ENCODE results near the gene AGO3.

AGO3 gene

DNA sequence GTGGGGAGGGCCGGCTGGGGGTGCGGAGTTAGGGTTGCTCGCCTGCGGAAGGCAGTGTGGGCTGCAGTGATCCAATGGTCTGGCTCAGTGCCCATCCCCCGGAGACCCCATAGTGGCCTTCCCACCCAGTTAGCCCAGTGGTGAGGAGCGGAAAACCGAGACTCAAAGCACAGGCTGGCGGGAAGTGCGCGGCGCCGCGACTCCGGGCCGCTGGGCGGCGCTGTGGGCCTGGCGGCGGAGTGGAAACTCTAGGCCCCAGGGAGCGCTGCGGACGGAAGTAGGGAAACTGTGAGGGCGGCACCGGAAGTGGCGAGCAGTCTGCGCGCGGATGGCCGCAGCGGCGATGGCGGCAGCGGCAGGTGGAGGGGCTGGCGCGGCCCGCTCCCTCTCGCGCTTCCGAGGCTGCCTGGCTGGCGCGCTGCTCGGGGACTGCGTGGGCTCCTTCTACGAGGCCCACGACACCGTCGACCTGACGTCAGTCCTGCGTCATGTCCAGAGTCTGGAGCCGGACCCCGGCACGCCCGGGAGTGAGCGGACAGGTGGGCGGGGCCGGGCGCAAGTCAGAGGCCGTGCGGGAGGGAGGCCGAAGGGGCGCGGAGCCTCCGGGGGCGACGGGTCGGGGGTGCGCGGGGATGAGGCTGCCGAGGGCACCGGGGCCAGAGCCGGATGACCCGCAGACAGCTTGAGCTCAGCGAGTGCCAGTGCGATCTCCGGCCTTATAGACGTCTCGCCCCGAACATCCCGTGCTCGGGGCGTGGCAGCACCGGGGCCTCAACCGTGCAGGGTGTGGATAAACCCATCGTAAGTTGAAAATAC lies 157.9 kb downstream of the AGO3 start, which contains the start of gene ADPRS:
Gene ADPRS (plus strand): TSS at position 316 of the 816 bp plus-strand sequence. CDS start 13 bp downstream, at position 329.
- peaks cover 32 to 39% (median 35%) of the 10 kb centered on the region in 11 experiments for H3K36me3 ChIP-seq
- H4K20me1 ChIP-seq: peaks cover 25 to 43% (median 32%) of the 10 kb centered on the region in 11 experiments; a peak in 19 of 22 replicates
- H3K27ac ChIP-seq: peak within 1 kb of the TSS; percentile 77 to 93 (median 89)
- H3K9me3 ChIP-seq (replicated peaks in 1 of 11): no peaks in the 10 kb centered on the region
- no peak for TF ChIP-seq Cebpa-rat (IDR thresholded peaks at IDR 0.05)
- H3K4me1 ChIP-seq: peaks cover 64 to 90% (median 79%) of the 10 kb centered on the region in 10 experiments
- H3K27me3 ChIP-seq: peaks cover 0 to 15% (median 3%) of the 10 kb centered on the region in 11 experiments; a peak in 9 of 22 replicates
- H3K9ac ChIP-seq: peak within 1 kb of the TSS; percentile 86 to 93 (median 89)
- H3K4me3 ChIP-seq: peak within 1 kb of the TSS; percentile 76 to 99 (median 96)
- peak within 1 kb of the TSS; percentile 85 to 99 (median 94) for H3K4me2 ChIP-seq

DNA sequence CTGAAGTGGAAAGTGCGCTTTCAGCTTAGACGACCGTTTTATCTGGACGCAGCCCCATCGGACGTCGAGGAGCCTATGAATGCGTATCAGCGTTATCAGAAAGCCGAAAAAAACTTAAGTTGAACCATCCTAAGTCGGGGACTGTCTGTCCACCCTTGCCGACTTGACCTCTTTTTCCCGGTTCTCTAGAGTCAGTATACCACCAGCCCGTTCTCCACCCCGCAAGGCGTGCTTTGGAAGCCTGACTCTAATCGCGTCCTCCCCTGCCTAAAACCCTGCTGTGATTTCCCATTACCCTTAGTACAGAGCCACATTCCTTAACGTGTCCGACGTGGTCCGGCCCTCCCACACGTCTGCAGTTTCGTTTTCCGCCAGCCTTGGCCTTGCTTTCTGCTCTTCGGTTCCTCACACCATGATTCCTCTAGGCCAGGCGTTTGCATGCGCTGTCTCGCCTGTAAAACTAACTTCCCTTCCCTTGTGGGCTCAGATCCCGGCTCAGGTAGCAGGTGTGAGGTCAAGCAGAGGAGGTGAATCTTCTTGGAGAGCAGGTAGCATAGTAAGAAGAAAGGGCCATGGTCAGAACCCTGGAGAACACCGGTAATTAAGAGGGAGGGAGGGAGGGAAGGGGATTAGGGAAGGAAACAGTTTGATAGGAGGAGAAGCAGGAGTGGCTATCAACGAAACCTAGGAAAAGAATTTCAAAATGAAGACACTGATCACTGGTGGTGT lies 158.7 kb downstream of the AGO3 start:
- peaks cover 0 to 7% (median 3%) of the 10 kb centered on the region in 11 experiments; a peak in 8 of 22 replicates for H3K27me3 ChIP-seq
- H3K27ac ChIP-seq: peak overlapping the region; percentile 77 to 93 (median 89); a peak in 21 of 22 replicates
- peak overlapping the region; percentile 76 to 99 (median 96) for H3K4me3 ChIP-seq
- peaks cover 34 to 46% (median 40%) of the 10 kb centered on the region in 11 experiments for H3K36me3 ChIP-seq
- H3K4me2 ChIP-seq: peak overlapping the region; percentile 85 to 99 (median 94)
- peak overlapping the region; percentile 86 to 93 (median 89) for H3K9ac ChIP-seq
- H3K9me3 ChIP-seq (replicated peaks in 1 of 11): no peaks in the 10 kb centered on the region
- no peak for TF ChIP-seq Cebpa-rat (IDR thresholded peaks at IDR 0.05)
- peaks cover 33 to 51% (median 40%) of the 10 kb centered on the region in 11 experiments; a peak in 19 of 22 replicates for H4K20me1 ChIP-seq
- H3K4me1 ChIP-seq: peaks cover 66 to 90% (median 79%) of the 10 kb centered on the region in 10 experiments

DNA sequence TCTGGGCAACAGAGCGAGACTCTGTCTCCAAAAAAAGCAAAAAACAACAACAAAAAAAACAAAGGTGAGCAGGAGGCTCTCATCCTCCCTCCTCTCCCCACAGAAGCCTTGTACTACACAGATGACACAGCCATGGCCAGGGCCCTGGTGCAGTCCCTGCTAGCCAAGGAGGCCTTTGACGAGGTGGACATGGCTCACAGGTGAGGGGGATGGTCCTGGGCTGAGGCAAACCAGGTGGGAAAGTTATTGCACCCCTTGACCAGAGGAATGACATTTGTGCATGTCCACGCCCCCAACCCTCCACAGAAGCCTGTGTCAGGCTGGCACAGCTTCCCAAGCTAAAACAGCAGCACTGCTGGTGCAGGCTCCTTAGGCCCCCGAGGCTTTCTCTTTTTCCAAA lies 160.2 kb downstream of the AGO3 start:
- peaks cover 78 to 92% (median 89%) of the 10 kb centered on the region in 10 experiments for H3K4me1 ChIP-seq
- no peaks in the 10 kb centered on the region for H3K27me3 ChIP-seq
- peak overlapping the region; percentile 85 to 99 (median 94) for H3K4me2 ChIP-seq
- no peaks in the 10 kb centered on the region for H3K9me3 ChIP-seq (replicated peaks in 1 of 11)
- H3K4me3 ChIP-seq: no peak overlapping the region
- peak overlapping the region in 2 of 11 experiments; percentile 9 to 81; a peak in 3 of 22 replicates for H3K27ac ChIP-seq
- H3K9ac ChIP-seq: peak overlapping the region in 9 of 11 experiments; percentile 7 to 92 (median 72); a peak in 10 of 22 replicates
- TF ChIP-seq Cebpa-rat (IDR thresholded peaks at IDR 0.05): no peak
- peaks cover 42 to 56% (median 52%) of the 10 kb centered on the region in 11 experiments for H3K36me3 ChIP-seq
- peaks cover 38 to 62% (median 49%) of the 10 kb centered on the region in 11 experiments; a peak in 19 of 22 replicates for H4K20me1 ChIP-seq

DNA sequence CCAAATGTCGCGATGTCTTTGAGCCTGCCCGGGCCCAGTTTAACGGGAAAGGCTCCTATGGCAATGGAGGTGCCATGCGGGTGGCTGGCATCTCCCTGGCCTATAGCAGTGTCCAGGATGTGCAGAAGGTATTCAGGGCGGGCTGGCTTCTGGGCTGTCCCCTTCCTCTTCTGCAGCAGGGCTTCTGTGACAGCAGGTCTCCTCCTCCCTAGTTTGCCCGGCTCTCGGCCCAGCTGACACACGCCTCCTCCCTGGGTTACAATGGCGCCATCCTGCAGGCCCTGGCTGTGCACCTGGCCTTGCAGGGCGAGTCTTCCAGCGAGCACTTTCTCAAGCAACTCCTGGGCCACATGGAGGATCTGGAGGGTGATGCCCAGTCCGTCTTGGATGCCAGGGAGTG lies 160.8 kb downstream of the AGO3 start:
- H3K4me1 ChIP-seq: peaks cover 84 to 93% (median 90%) of the 10 kb centered on the region in 10 experiments
- no peak for TF ChIP-seq Cebpa-rat (IDR thresholded peaks at IDR 0.05)
- no peaks in the 10 kb centered on the region for H3K27me3 ChIP-seq
- H3K4me2 ChIP-seq: peak overlapping the region; percentile 85 to 99 (median 94); a peak in 21 of 22 replicates
- no peaks in the 10 kb centered on the region for H3K9me3 ChIP-seq (replicated peaks in 1 of 11)
- peak overlapping the region in 4 of 11 experiments; percentile 9 to 81 (median 80); a peak in 5 of 22 replicates for H3K27ac ChIP-seq
- H3K9ac ChIP-seq: peak overlapping the region; percentile 7 to 92 (median 72); a peak in 13 of 22 replicates
- peaks cover 38 to 66% (median 49%) of the 10 kb centered on the region in 11 experiments; a peak in 19 of 22 replicates for H4K20me1 ChIP-seq
- no peak overlapping the region for H3K4me3 ChIP-seq
- H3K36me3 ChIP-seq: peaks cover 42 to 58% (median 55%) of the 10 kb centered on the region in 11 experiments

DNA sequence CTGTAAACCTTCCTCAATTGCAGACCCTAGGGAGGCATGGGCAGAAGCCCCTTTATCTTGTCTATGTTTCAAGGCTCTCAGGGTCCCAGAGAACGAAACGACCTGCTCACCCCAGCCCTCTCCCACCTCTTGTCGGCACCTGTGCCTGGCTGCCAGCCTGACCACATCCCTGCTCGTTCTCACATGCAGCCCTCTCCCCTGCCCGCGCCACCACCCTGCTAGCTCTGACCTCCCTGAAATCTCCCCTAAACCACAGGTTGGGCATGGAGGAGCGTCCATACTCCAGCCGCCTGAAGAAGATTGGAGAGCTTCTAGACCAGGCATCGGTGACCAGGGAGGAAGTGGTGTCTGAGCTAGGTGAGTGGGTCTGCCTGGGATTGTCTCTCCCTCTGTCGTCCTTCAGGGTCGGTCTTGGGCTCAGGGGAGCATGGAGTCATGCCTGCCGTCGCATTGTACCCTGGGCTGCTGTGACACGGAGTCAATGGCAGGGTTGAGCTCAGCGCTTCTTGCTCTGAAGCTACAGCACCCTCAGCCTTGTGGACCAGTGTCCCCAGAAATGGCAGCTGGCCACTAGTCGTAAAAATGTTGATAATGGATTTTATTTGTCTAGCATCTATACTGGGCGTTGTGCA lies 161.4 kb downstream of the AGO3 start:
- Histone ChIP-seq H3K27ac (peak overlapping the region in 8 of 11 experiments; percentile 69 to 81 (median 78); a peak in 15 of 22 replicates), H3K4me1 (peaks cover 86 to 93% (median 90%) of the 10 kb centered on the region in 10 experiments), H3K36me3 (peaks cover 42 to 61% (median 55%) of the 10 kb centered on the region in 11 experiments), H4K20me1 (peaks cover 38 to 72% (median 49%) of the 10 kb centered on the region in 11 experiments; a peak in 19 of 22 replicates), H3K27me3 (no peaks in the 10 kb centered on the region), H3K4me2 (peak overlapping the region; percentile 85 to 99 (median 94)), H3K9ac (peak overlapping the region; percentile 60 to 92 (median 72); a peak in 19 of 22 replicates), H3K9me3 (replicated peaks in 1 of 11) (no peaks in the 10 kb centered on the region), H3K4me3 (no peak overlapping the region; a peak in 1 of 20 replicates)
- TF ChIP-seq Cebpa-rat (IDR thresholded peaks at IDR 0.05): no peak

DNA sequence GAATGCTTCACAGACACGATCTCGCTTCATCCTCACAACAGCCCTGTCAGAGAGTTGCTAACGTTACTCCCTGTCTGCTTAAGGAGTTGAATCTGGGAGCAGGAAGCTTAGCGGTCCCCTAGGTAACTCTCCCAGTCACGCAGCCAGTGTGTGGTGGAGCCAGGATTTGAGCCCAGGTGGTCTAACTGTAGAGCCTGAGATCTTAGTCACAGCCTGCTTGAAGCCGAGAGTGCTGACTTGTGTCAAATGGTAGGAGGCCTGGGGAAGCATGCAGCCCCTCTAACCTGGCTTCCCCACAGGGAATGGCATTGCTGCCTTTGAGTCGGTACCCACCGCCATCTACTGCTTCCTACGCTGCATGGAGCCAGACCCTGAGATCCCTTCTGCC lies 161.9 kb downstream of the AGO3 start:
- H3K36me3 ChIP-seq: peaks cover 42 to 64% (median 55%) of the 10 kb centered on the region in 11 experiments
- no peak for TF ChIP-seq Cebpa-rat (IDR thresholded peaks at IDR 0.05)
- H3K4me2 ChIP-seq: peak overlapping the region; percentile 85 to 99 (median 94)
- H3K27ac ChIP-seq: peak overlapping the region in 10 of 11 experiments; percentile 58 to 81 (median 76); a peak in 18 of 22 replicates
- H3K4me3 ChIP-seq: peak overlapping the region in 6 of 10 experiments; percentile 15 to 44 (median 31); a peak in 8 of 20 replicates
- peaks cover 38 to 72% (median 49%) of the 10 kb centered on the region in 11 experiments; a peak in 19 of 22 replicates for H4K20me1 ChIP-seq
- H3K27me3 ChIP-seq: no peaks in the 10 kb centered on the region
- peaks cover 83 to 93% (median 90%) of the 10 kb centered on the region in 10 experiments for H3K4me1 ChIP-seq
- no peaks in the 10 kb centered on the region for H3K9me3 ChIP-seq (replicated peaks in 1 of 11)
- peak overlapping the region; percentile 60 to 92 (median 72); a peak in 21 of 22 replicates for H3K9ac ChIP-seq

DNA sequence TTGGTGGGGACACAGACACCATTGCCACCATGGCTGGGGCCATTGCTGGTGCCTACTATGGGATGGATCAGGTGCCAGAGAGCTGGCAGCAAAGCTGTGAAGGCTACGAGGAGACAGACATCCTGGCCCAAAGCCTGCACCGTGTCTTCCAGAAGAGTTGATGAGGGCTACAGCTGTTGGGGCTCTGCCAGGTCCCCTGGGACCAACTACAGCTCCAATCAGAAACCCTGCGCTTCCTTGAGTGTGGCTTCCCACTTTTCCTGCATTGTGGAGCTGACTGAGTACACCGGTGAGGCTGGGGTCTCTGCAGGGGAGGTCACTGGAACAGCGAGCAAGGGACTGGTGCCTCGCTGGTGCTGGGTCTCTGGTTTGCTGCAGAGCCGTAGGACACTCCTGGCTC lies 162.3 kb downstream of the AGO3 start:
- H3K36me3 ChIP-seq: peaks cover 42 to 64% (median 55%) of the 10 kb centered on the region in 11 experiments
- peak overlapping the region; percentile 85 to 99 (median 94) for H3K4me2 ChIP-seq
- H3K9me3 ChIP-seq (replicated peaks in 1 of 11): no peaks in the 10 kb centered on the region
- H3K4me1 ChIP-seq: peaks cover 79 to 92% (median 89%) of the 10 kb centered on the region in 10 experiments
- H3K9ac ChIP-seq: peak overlapping the region; percentile 60 to 92 (median 72)
- no peaks in the 10 kb centered on the region for H3K27me3 ChIP-seq
- H4K20me1 ChIP-seq: peaks cover 38 to 72% (median 49%) of the 10 kb centered on the region in 11 experiments; a peak in 19 of 22 replicates
- H3K27ac ChIP-seq: peak overlapping the region; percentile 58 to 81 (median 75); a peak in 21 of 22 replicates
- H3K4me3 ChIP-seq: peak overlapping the region in 8 of 10 experiments; percentile 15 to 45 (median 31); a peak in 13 of 20 replicates
- no peak for TF ChIP-seq Cebpa-rat (IDR thresholded peaks at IDR 0.05)

All from BLaER1 treated with 17β-estradiol and CSF1 and Interleukin-3, amounts not matched to agents 10 nM and 100 nM (cell line).